K562 (cell line): ENCODE data around the gene ZBTB46.
"Not testable (repeated sequence)": the region's sequence is repeated elsewhere in the genome, so short reads cannot be mapped to it uniquely, and the experiment has no call there.

ENCODE experiments used
- PHF8 ChIP-seq: fragments of 200-600 bp; sonication (generic); IDR thresholded peaks from 2 replicates; pipeline ENCODE4 v1.6.1; 2012; ENCODE audit warnings: mixed run types, mild to moderate bottlenecking, inconsistent platforms, low read length, moderate library complexity, borderline replicate concordance
- POLR2A ChIP-seq: fragments of 450-650 bp; conservative IDR thresholded peaks from 2 replicates; pipeline ENCODE4 v1.6.1; 2016
- STAG1 ChIP-seq: sonication (generic); formaldehyde crosslinking; IDR thresholded peaks from 2 replicates; pipeline ENCODE4 v1.5.0; 2020; ENCODE audit warnings: missing genetic modification reagents, borderline replicate concordance
- TF ChIP-seq, protein P1 (sequence below): fragments of 450-650 bp; formaldehyde crosslinking; conservative IDR thresholded peaks from 2 replicates; pipeline ENCODE4 v1.4.0; 2022; ENCODE audit warnings: mild to moderate bottlenecking, missing genetic modification characterization
- TF ChIP-seq, protein P2 (sequence below), 3 experiments: IDR thresholded peaks in 2 of 3; conservative IDR thresholded peaks in 1 of 3; 2 replicates each; pipeline ENCODE4 v1.5.1; 2011 to 2012; ENCODE audit warnings: low read length in 3 of 3, mild to moderate bottlenecking in 3 of 3, control low read depth in 2 of 3, improper control_type of control experiment in 1 of 3, inconsistent platforms in 1 of 3, low read depth in 1 of 3, mixed read lengths in 1 of 3, moderate library complexity in 1 of 3; ENCODE audit not compliant: insufficient read depth in 2 of 3

DNA sequence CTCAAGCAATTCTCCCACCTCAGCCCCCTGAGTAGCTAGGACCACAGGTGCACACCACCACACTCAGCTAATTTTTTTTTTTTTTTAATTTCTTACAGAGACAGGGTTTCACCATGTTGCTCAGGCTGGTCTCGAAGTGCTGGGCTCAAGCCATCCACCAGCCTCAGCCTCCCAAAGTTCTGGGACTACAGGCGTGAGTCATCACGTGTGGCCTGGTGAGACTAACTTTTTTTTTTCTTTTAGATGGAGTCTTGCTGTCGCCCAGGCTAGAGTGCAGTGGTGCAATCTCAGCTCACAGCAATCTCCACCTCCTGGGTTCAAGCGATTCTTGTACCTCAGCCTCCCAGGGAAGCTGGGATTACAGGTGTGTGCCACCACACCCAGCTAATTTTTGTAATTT, 31.9 kb downstream of the ZBTB46 start:
- TF ChIP-seq, protein P1, sequence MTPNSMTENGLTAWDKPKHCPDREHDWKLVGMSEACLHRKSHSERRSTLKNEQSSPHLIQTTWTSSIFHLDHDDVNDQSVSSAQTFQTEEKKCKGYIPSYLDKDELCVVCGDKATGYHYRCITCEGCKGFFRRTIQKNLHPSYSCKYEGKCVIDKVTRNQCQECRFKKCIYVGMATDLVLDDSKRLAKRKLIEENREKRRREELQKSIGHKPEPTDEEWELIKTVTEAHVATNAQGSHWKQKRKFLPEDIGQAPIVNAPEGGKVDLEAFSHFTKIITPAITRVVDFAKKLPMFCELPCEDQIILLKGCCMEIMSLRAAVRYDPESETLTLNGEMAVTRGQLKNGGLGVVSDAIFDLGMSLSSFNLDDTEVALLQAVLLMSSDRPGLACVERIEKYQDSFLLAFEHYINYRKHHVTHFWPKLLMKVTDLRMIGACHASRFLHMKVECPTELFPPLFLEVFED (CRISPR knock-in tag), result not testable (repeated sequence)
- not testable (repeated sequence) for TF ChIP-seq POLR2A, PHF8, STAG1
- TF ChIP-seq, protein P2, sequence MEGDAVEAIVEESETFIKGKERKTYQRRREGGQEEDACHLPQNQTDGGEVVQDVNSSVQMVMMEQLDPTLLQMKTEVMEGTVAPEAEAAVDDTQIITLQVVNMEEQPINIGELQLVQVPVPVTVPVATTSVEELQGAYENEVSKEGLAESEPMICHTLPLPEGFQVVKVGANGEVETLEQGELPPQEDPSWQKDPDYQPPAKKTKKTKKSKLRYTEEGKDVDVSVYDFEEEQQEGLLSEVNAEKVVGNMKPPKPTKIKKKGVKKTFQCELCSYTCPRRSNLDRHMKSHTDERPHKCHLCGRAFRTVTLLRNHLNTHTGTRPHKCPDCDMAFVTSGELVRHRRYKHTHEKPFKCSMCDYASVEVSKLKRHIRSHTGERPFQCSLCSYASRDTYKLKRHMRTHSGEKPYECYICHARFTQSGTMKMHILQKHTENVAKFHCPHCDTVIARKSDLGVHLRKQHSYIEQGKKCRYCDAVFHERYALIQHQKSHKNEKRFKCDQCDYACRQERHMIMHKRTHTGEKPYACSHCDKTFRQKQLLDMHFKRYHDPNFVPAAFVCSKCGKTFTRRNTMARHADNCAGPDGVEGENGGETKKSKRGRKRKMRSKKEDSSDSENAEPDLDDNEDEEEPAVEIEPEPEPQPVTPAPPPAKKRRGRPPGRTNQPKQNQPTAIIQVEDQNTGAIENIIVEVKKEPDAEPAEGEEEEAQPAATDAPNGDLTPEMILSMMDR (IDR thresholded peaks at IDR 0.05 in 2 of 3, conservative IDR thresholded peaks at IDR 0.05 in 1 of 3; ENCODE audit: insufficient read depth in 2 of 3, low read depth in 1 of 3, low read length in 3 of 3), result not testable (repeated sequence)
